Esophagus muscularis mucosa (tissue), 4 donors: ENCODE results near the gene HOXB5.

Experiments used
- EP300 ChIP-seq: sonication (generic); formaldehyde crosslinking; IDR thresholded peaks from one replicate; pipeline ENCODE4 v1.6.1; 2017; ENCODE audit warnings: antibody characterized with exemption
- POLR2A ChIP-seq: fragments of 450-650 bp; IDR thresholded peaks from one replicate; pipeline ENCODE4 v1.6.1; 2017; ENCODE audit warnings: antibody characterized with exemption, moderate library complexity, mild to moderate bottlenecking, low read depth
- POLR2AphosphoS5 ChIP-seq, 2 donors: sonication (generic); formaldehyde crosslinking; IDR thresholded peaks; one replicate each; pipeline ENCODE4 v1.6.1; 2017; ENCODE audit warnings: antibody characterized with exemption in 2 of 2
- TF ChIP-seq, protein P1 (sequence below), 3 experiments: fragments of 200-600 bp in 2 of 3; fragments of 450-650 bp in 1 of 3; sonication (generic) in 2 of 3; IDR thresholded peaks; one replicate each; pipeline ENCODE4 v1.5.1; 2017 to 2019; ENCODE audit warnings: antibody characterized with exemption in 3 of 3, mild to moderate bottlenecking in 2 of 3, moderate library complexity in 1 of 3

- peak; percentile 75 to 88 for TF ChIP-seq POLR2AphosphoS5 (IDR thresholded peaks at IDR 0.05)
- TF ChIP-seq, protein P1, sequence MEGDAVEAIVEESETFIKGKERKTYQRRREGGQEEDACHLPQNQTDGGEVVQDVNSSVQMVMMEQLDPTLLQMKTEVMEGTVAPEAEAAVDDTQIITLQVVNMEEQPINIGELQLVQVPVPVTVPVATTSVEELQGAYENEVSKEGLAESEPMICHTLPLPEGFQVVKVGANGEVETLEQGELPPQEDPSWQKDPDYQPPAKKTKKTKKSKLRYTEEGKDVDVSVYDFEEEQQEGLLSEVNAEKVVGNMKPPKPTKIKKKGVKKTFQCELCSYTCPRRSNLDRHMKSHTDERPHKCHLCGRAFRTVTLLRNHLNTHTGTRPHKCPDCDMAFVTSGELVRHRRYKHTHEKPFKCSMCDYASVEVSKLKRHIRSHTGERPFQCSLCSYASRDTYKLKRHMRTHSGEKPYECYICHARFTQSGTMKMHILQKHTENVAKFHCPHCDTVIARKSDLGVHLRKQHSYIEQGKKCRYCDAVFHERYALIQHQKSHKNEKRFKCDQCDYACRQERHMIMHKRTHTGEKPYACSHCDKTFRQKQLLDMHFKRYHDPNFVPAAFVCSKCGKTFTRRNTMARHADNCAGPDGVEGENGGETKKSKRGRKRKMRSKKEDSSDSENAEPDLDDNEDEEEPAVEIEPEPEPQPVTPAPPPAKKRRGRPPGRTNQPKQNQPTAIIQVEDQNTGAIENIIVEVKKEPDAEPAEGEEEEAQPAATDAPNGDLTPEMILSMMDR (IDR thresholded peaks at IDR 0.05): peak in 1 of 3 experiments; percentile 14
- no peak for TF ChIP-seq POLR2A
- TF ChIP-seq EP300: no peak
Observed at GRCh38 chr17:48544349-48545021, 49.1 kb downstream of the HOXB5 start.
